Mesenchymal stem cell (in vitro differentiated cells and primary cell): ENCODE data around the gene CTSH.

ENCODE experiments used
- DNase-seq: peaks from one replicate; pipeline ENCODE4 v3.0.0-alpha.2; 2013
- H2AFZ ChIP-seq: one replicate; pipeline ENCODE4 v1.6.1; 2013; ENCODE audit warnings: low read depth, mild to moderate bottlenecking, control low read depth, inconsistent platforms, low read length, moderate library complexity
- H2AK5ac ChIP-seq: 2 replicates; pipeline ENCODE4 v1.6.1; 2013; ENCODE audit warnings: low read length, moderate library complexity, mild to moderate bottlenecking, inconsistent platforms; ENCODE audit not compliant: severe bottlenecking
- H2BK120ac ChIP-seq: one replicate; pipeline ENCODE4 v1.6.1; 2013; ENCODE audit warnings: low read depth, mild to moderate bottlenecking, inconsistent platforms, low read length, moderate library complexity
- H2BK12ac ChIP-seq, 2 experiments: one replicate each; pipeline ENCODE4 v1.6.1; 2013; ENCODE audit warnings: inconsistent platforms in 2 of 2, low read length in 2 of 2, mild to moderate bottlenecking in 2 of 2, moderate library complexity in 2 of 2, control low read depth in 1 of 2
- H2BK15ac ChIP-seq: one replicate; pipeline ENCODE4 v1.6.1; 2013; ENCODE audit warnings: mild to moderate bottlenecking, low read depth, inconsistent platforms; ENCODE audit not compliant: poor library complexity, severe bottlenecking
- H2BK5ac ChIP-seq: 2 replicates; pipeline ENCODE4 v1.6.1; 2013; ENCODE audit warnings: low read depth, mild to moderate bottlenecking, low read length, control low read depth, inconsistent platforms; ENCODE audit not compliant: poor library complexity, severe bottlenecking
- H3K14ac ChIP-seq, 2 experiments: one replicate each; pipeline ENCODE4 v1.6.1; 2013; ENCODE audit warnings: inconsistent platforms in 2 of 2, low read length in 2 of 2, control low read depth in 1 of 2, mild to moderate bottlenecking in 1 of 2, moderate library complexity in 1 of 2
- H3K18ac ChIP-seq, 2 experiments: one replicate each; pipeline ENCODE4 v1.6.1; 2013; ENCODE audit warnings: inconsistent platforms in 2 of 2, low read length in 2 of 2, control low read depth in 1 of 2, low read depth in 1 of 2, mild to moderate bottlenecking in 1 of 2
- H3K23ac ChIP-seq, 2 experiments: one replicate each; pipeline ENCODE4 v1.6.1; 2013; ENCODE audit warnings: inconsistent platforms in 2 of 2, low read length in 2 of 2, mild to moderate bottlenecking in 2 of 2, moderate library complexity in 2 of 2, control low read depth in 1 of 2
- H3K27ac ChIP-seq: 2 replicates; pipeline ENCODE4 v1.5.1; 2013; ENCODE audit warnings: mild to moderate bottlenecking, moderate library complexity, low read length, control low read depth, inconsistent platforms; ENCODE audit not compliant: poor library complexity, severe bottlenecking
- H3K27me3 ChIP-seq, 2 experiments: 2 replicates each; pipeline versions ENCODE4 v1.6.1 to v1.7.0; 2013; ENCODE audit warnings: low read length in 2 of 2, mild to moderate bottlenecking in 2 of 2, moderate library complexity in 2 of 2, control low read depth in 1 of 2, inconsistent platforms in 1 of 2; ENCODE audit not compliant: control insufficient read depth in 1 of 2, insufficient read depth in 1 of 2
- H3K36me3 ChIP-seq, 2 experiments: 2 replicates each; pipeline versions ENCODE4 v1.6.1 to v1.7.0; 2013; ENCODE audit warnings: low read length in 2 of 2, control low read depth in 1 of 2, inconsistent platforms in 1 of 2, low read depth in 1 of 2, mild to moderate bottlenecking in 1 of 2; ENCODE audit not compliant: insufficient read depth in 2 of 2, control insufficient read depth in 1 of 2
- H3K4ac ChIP-seq, 2 experiments: one replicate each; pipeline ENCODE4 v1.6.1; 2013; ENCODE audit warnings: inconsistent platforms in 2 of 2, low read length in 2 of 2, mild to moderate bottlenecking in 2 of 2, moderate library complexity in 2 of 2, control low read depth in 1 of 2, low read depth in 1 of 2
- H3K4me1 ChIP-seq: 2 replicates; pipeline ENCODE4 v1.6.1; 2013; ENCODE audit warnings: low read depth, low read length, control low read depth; ENCODE audit not compliant: control insufficient read depth, insufficient read depth
- H3K4me2 ChIP-seq: 2 replicates; pipeline ENCODE4 v1.6.1; 2013; ENCODE audit warnings: low read length, mild to moderate bottlenecking, inconsistent platforms; ENCODE audit not compliant: poor library complexity, severe bottlenecking
- H3K4me3 ChIP-seq, 2 experiments: 2 replicates each; pipeline versions ENCODE4 v1.5.1 to v1.7.0; 2013; ENCODE audit warnings: low read length in 2 of 2, mild to moderate bottlenecking in 2 of 2, control low read depth in 1 of 2, low read depth in 1 of 2; ENCODE audit not compliant: insufficient read depth in 1 of 2
- H3K79me1 ChIP-seq: replicated peaks from 2 replicates; pipeline ENCODE4 v1.6.1; 2013; ENCODE audit warnings: mild to moderate bottlenecking, control low read depth, low read length, inconsistent platforms; ENCODE audit not compliant: poor library complexity, severe bottlenecking
- H3K9ac ChIP-seq: 2 replicates; pipeline ENCODE4 v1.7.0; 2013; ENCODE audit warnings: mild to moderate bottlenecking, low read length, moderate library complexity
- H3K9me3 ChIP-seq: 2 replicates; pipeline ENCODE4 v1.7.0; 2013; ENCODE audit warnings: mild to moderate bottlenecking, low read length; ENCODE audit not compliant: control insufficient read depth
- H4K8ac ChIP-seq: one replicate; pipeline ENCODE4 v1.6.1; 2013; ENCODE audit warnings: inconsistent platforms, mild to moderate bottlenecking, low read length, moderate library complexity
- H4K91ac ChIP-seq: one replicate; pipeline ENCODE4 v1.6.1; 2013; ENCODE audit warnings: mild to moderate bottlenecking, low read length, inconsistent platforms
- WGBS: methylation state at CpG from one replicate; pipeline ENCODE4 v1.1.7; 2013; ENCODE audit warnings: mixed read lengths; 5-methylcytosine and 5-hydroxymethylcytosine counted together

CTSH gene

GRCh38 chr15:78910271-78910670, 34.6 kb downstream of the CTSH start:
- Histone ChIP-seq H3K14ac (no peak overlapping the region), H3K4me3 (no peak overlapping the region), H2BK5ac (no peak overlapping the region), H4K91ac (no peak overlapping the region), H3K4me2 (no peak overlapping the region), H2BK120ac (no peak overlapping the region), H3K4me1 (peaks cover 15% of the 10 kb centered on the region), H3K79me1 (peaks cover 35% of the 10 kb centered on the region), H2BK12ac (no peak overlapping the region), H3K27ac (no peak overlapping the region), H2AFZ (no peak overlapping the region), H3K27me3 (no peaks in the 10 kb centered on the region), H3K4ac (no peak overlapping the region), H4K8ac (no peak overlapping the region), H3K18ac (no peak overlapping the region), H3K9ac (no peak overlapping the region), H3K9me3 (no peaks in the 10 kb centered on the region), H2AK5ac (no peak overlapping the region), H3K23ac (no peak overlapping the region), H2BK15ac (no peak overlapping the region), H3K36me3 (peaks cover 51 to 77% of the 10 kb centered on the region in 2 experiments)
- WGBS: 96% methylated on average over 7 of the region's 7 CpGs
- DNase-seq: no peak

GRCh38 chr15:78909791-78910228, 35.0 kb downstream of the CTSH start:
- no peak overlapping the region for H3K14ac ChIP-seq
- H3K79me1 ChIP-seq: peaks cover 34% of the 10 kb centered on the region
- WGBS: 63% methylated on average over 5 of the region's 5 CpGs
- H3K36me3 ChIP-seq: peaks cover 46 to 81% of the 10 kb centered on the region in 2 experiments
- H3K4ac ChIP-seq: no peak overlapping the region
- H3K4me3 ChIP-seq: no peak overlapping the region
- DNase-seq: peak; percentile 64
- H2BK12ac ChIP-seq: no peak overlapping the region
- H2AFZ ChIP-seq: no peak overlapping the region
- no peak overlapping the region for H3K23ac ChIP-seq
- H3K9me3 ChIP-seq: no peaks in the 10 kb centered on the region
- H3K4me1 ChIP-seq: peaks cover 12% of the 10 kb centered on the region
- no peaks in the 10 kb centered on the region for H3K27me3 ChIP-seq
- no peak overlapping the region for H3K4me2 ChIP-seq
- H3K9ac ChIP-seq: no peak overlapping the region
- H3K27ac ChIP-seq: no peak overlapping the region
- H3K18ac ChIP-seq: peak overlapping the region in 1 of 2 experiments; percentile 18
- H2BK5ac ChIP-seq: no peak overlapping the region
- H4K91ac ChIP-seq: no peak overlapping the region
- no peak overlapping the region for H2AK5ac ChIP-seq
- H2BK15ac ChIP-seq: no peak overlapping the region
- no peak overlapping the region for H4K8ac ChIP-seq
- H2BK120ac ChIP-seq: no peak overlapping the region

- no peak for DNase-seq
- Histone ChIP-seq H3K27ac (no peak overlapping the region), H2BK120ac (no peak overlapping the region), H4K91ac (no peak overlapping the region), H4K8ac (no peak overlapping the region), H2AFZ (no peak overlapping the region), H3K4me1 (peaks cover 10% of the 10 kb centered on the region), H3K27me3 (no peaks in the 10 kb centered on the region), H3K36me3 (peaks cover 47 to 86% of the 10 kb centered on the region in 2 experiments), H3K4ac (no peak overlapping the region), H2AK5ac (no peak overlapping the region), H3K18ac (no peak overlapping the region), H3K23ac (no peak overlapping the region), H2BK12ac (no peak overlapping the region), H3K9me3 (no peaks in the 10 kb centered on the region), H3K14ac (no peak overlapping the region), H2BK5ac (no peak overlapping the region), H2BK15ac (no peak overlapping the region), H3K9ac (no peak overlapping the region), H3K4me2 (no peak overlapping the region), H3K4me3 (no peak overlapping the region), H3K79me1 (peaks cover 32% of the 10 kb centered on the region)
- WGBS: 66% methylated on average over 3 of the region's 3 CpGs
These were observed 35.6 kb downstream of the CTSH start for GRCh38 chr15:78909160-78909695.

- Histone ChIP-seq H3K27me3 (no peaks in the 10 kb centered on the region), H2BK15ac (no peak overlapping the region), H3K79me1 (peaks cover 33% of the 10 kb centered on the region), H2BK120ac (no peak overlapping the region), H4K8ac (no peak overlapping the region), H2AFZ (no peak overlapping the region), H3K9me3 (no peaks in the 10 kb centered on the region), H3K23ac (no peak overlapping the region), H3K18ac (no peak overlapping the region), H2BK5ac (no peak overlapping the region), H3K4me3 (no peak overlapping the region), H2AK5ac (no peak overlapping the region), H3K9ac (peak overlapping the region; percentile 70), H3K27ac (no peak overlapping the region), H3K14ac (no peak overlapping the region), H3K4me2 (no peak overlapping the region), H4K91ac (no peak overlapping the region), H3K4me1 (peaks cover 4% of the 10 kb centered on the region), H3K36me3 (peaks cover 47 to 87% of the 10 kb centered on the region in 2 experiments), H3K4ac (no peak overlapping the region), H2BK12ac (no peak overlapping the region)
- DNase-seq: peak; percentile 32
- WGBS: 41% methylated on average over 3 of the region's 3 CpGs
These were observed 37.3 kb downstream of the CTSH start for GRCh38 chr15:78907577-78907976.
